Measurements from ENCODE around the gene NRXN3. TPM values are rescaled to one million over a fixed set of nuclear protein-coding genes. Genes with fewer than 3 reads are reported as not detected.

Gene NRXN3
- total and polyA plus RNA-seq, 2 donors (not counting 1 experiment from before 2014, with no cell fraction given), result 0.83 to 34.6 TPM

GRCh38 chr14:78131201-78131600 lies 39.0 kb upstream of the NRXN3 start:
- H3K27me3 ChIP-seq (ENCODE audit: control insufficient read depth, insufficient read depth, low read length), result no peaks in the 10 kb centered on the region
- no peaks in the 10 kb centered on the region for H3K4me1 ChIP-seq (ENCODE audit: control insufficient read depth, extremely low read depth, insufficient read depth, low read length)
- H3K79me2 ChIP-seq (ENCODE audit: control insufficient read depth, insufficient read depth, low read length), result no peaks in the 10 kb centered on the region
- no peak overlapping the region for H3K9ac ChIP-seq (ENCODE audit: insufficient read depth, low read length)
- H4K20me1 ChIP-seq (ENCODE audit: control insufficient read depth, extremely low read depth, insufficient read depth, low read length), result no peaks in the 10 kb centered on the region
- TF ChIP-seq CTCF (conservative IDR thresholded peaks at IDR 0.05 in 1 of 2, IDR thresholded peaks at IDR 0.05 in 1 of 2; ENCODE audit: low read depth in 1 of 2, low read length in 2 of 2) (no peak), EZH2 (IDR thresholded peaks at IDR 0.05; ENCODE audit: low read length, missing control alignments) (no peak)
- H3K4me3 ChIP-seq (replicated peaks in 1 of 4; ENCODE audit: control extremely low read depth in 1 of 4, insufficient read depth in 1 of 4, low read depth in 3 of 4, low read length in 4 of 4), result no peak overlapping the region
- no peaks in the 10 kb centered on the region for H3K36me3 ChIP-seq (ENCODE audit: control insufficient read depth, insufficient read depth, low read length)
- no peak overlapping the region for H3K27ac ChIP-seq (ENCODE audit: insufficient read depth, low read length)
- H3K4me2 ChIP-seq (ENCODE audit: extremely low read depth, insufficient read depth, low read length), result no peak overlapping the region
- H3K9me3 ChIP-seq (ENCODE audit: control insufficient read depth, insufficient read depth, low read depth, low read length), result no peaks in the 10 kb centered on the region
- no peak for DNase-seq (ENCODE audit: low read depth in 2 of 2)
- no peak overlapping the region for H2AFZ ChIP-seq (ENCODE audit: low read length)

- no peak overlapping the region for H2AFZ ChIP-seq (ENCODE audit: low read length)
- no peak overlapping the region for H3K4me2 ChIP-seq (ENCODE audit: extremely low read depth, insufficient read depth, low read length)
- no peaks in the 10 kb centered on the region for H3K27me3 ChIP-seq (ENCODE audit: control insufficient read depth, insufficient read depth, low read length)
- no peaks in the 10 kb centered on the region for H4K20me1 ChIP-seq (ENCODE audit: control insufficient read depth, extremely low read depth, insufficient read depth, low read length)
- H3K36me3 ChIP-seq (ENCODE audit: control insufficient read depth, insufficient read depth, low read length), result no peaks in the 10 kb centered on the region
- no peaks in the 10 kb centered on the region for H3K4me1 ChIP-seq (ENCODE audit: control insufficient read depth, extremely low read depth, insufficient read depth, low read length)
- no peak overlapping the region for H3K27ac ChIP-seq (ENCODE audit: insufficient read depth, low read length)
- no peaks in the 10 kb centered on the region for H3K9me3 ChIP-seq (ENCODE audit: control insufficient read depth, insufficient read depth, low read depth, low read length)
- TF ChIP-seq EZH2 (IDR thresholded peaks at IDR 0.05; ENCODE audit: low read length, missing control alignments) (no peak), CTCF (conservative IDR thresholded peaks at IDR 0.05 in 1 of 2, IDR thresholded peaks at IDR 0.05 in 1 of 2; ENCODE audit: low read depth in 1 of 2, low read length in 2 of 2) (no peak)
- H3K79me2 ChIP-seq (ENCODE audit: control insufficient read depth, insufficient read depth, low read length), result no peaks in the 10 kb centered on the region
- no peak overlapping the region for H3K9ac ChIP-seq (ENCODE audit: insufficient read depth, low read length)
- no peak overlapping the region for H3K4me3 ChIP-seq (replicated peaks in 1 of 4; ENCODE audit: control extremely low read depth in 1 of 4, insufficient read depth in 1 of 4, low read depth in 3 of 4, low read length in 4 of 4)
- no peak for DNase-seq (ENCODE audit: low read depth in 2 of 2)
Measured at GRCh38 chr14:78131616-78132015, 38.6 kb upstream of the NRXN3 start.

GRCh38 chr14:78135450-78135891 lies 34.7 kb upstream of the NRXN3 start:
- Histone ChIP-seq H3K9me3 (ENCODE audit: control insufficient read depth, insufficient read depth, low read depth, low read length) (no peaks in the 10 kb centered on the region), H3K4me3 (replicated peaks in 1 of 4; ENCODE audit: control extremely low read depth in 1 of 4, insufficient read depth in 1 of 4, low read depth in 3 of 4, low read length in 4 of 4) (no peak overlapping the region), H4K20me1 (ENCODE audit: control insufficient read depth, extremely low read depth, insufficient read depth, low read length) (no peaks in the 10 kb centered on the region), H3K4me1 (ENCODE audit: control insufficient read depth, extremely low read depth, insufficient read depth, low read length) (no peaks in the 10 kb centered on the region), H3K27me3 (ENCODE audit: control insufficient read depth, insufficient read depth, low read length) (no peaks in the 10 kb centered on the region), H3K36me3 (ENCODE audit: control insufficient read depth, insufficient read depth, low read length) (no peaks in the 10 kb centered on the region), H3K27ac (ENCODE audit: insufficient read depth, low read length) (no peak overlapping the region), H2AFZ (ENCODE audit: low read length) (no peak overlapping the region), H3K9ac (ENCODE audit: insufficient read depth, low read length) (no peak overlapping the region), H3K4me2 (ENCODE audit: extremely low read depth, insufficient read depth, low read length) (no peak overlapping the region), H3K79me2 (ENCODE audit: control insufficient read depth, insufficient read depth, low read length) (no peaks in the 10 kb centered on the region)
- DNase-seq (ENCODE audit: low read depth in 2 of 2), result peak in 1 of 2 donors; percentile 79
- TF ChIP-seq CTCF (conservative IDR thresholded peaks at IDR 0.05 in 1 of 2, IDR thresholded peaks at IDR 0.05 in 1 of 2; ENCODE audit: low read depth in 1 of 2, low read length in 2 of 2), result no peak
- no peak for TF ChIP-seq EZH2 (IDR thresholded peaks at IDR 0.05; ENCODE audit: low read length, missing control alignments)

Data from fibroblast of lung (primary cell).